Ureter (tissue), 1 donor: ENCODE results near the gene HDAC7. TPM values are rescaled to one million over a fixed set of nuclear protein-coding genes. Genes with fewer than 3 reads are reported as not detected.
"Not testable (repeated sequence)": the region's sequence is repeated elsewhere in the genome, so short reads cannot be mapped to it uniquely, and the experiment has no call there.

Source experiments
- DNase-seq: peaks from one replicate; pipeline ENCODE4 v3.0.0-alpha.2; 2020; ENCODE audit warnings: low spot score
- total RNA-seq: library from RNA; stranded (reverse); gene quantifications from one replicate; pipeline ENCODE4 v1.2.4, GENCODE V29; 2023
- donor health status: DM: yes; HTN: yes; CAD: no.

The HDAC7 gene
- total RNA-seq, 1 donor from 2014 or later: 144 TPM

DNA sequence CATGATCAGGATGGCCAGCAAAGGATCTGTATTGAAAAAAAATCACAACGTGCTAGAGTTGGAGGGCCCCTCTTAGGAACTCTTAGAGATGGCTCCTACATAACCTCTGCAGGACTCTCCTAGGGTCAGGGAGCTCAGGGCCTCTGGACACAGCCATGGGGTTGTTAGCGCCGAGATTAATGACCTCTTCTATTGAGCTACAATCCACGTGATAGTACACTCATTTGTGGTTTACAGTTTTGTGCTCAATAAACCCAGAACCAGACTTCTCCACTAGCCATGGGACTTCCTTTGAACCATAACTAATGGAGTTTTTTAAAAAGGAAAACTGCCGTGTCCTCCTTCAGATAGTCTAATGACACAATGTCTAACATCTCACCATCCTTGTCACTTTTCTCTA is 29.6 kb upstream of the HDAC7 start:
- no peak for DNase-seq

DNA sequence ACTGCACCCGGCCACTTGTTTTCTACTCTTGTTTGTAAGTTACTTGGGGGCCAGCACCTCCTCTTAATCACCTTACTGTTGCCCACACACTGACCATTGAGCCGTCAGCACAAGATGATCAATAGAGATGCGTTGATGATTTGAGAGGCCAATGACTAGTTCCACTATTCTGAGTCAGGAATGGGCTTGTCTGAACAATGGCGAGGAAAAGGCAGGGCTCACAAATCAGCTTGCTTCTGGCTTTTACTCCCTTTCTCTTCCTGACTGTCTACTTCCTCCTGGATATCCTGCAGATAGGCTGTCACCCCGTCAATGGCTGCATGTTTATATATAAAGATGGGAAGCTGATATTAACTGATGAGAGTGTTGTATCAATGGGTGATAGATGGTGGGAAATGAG is 29.1 kb upstream of the HDAC7 start:
- no peak for DNase-seq

DNA sequence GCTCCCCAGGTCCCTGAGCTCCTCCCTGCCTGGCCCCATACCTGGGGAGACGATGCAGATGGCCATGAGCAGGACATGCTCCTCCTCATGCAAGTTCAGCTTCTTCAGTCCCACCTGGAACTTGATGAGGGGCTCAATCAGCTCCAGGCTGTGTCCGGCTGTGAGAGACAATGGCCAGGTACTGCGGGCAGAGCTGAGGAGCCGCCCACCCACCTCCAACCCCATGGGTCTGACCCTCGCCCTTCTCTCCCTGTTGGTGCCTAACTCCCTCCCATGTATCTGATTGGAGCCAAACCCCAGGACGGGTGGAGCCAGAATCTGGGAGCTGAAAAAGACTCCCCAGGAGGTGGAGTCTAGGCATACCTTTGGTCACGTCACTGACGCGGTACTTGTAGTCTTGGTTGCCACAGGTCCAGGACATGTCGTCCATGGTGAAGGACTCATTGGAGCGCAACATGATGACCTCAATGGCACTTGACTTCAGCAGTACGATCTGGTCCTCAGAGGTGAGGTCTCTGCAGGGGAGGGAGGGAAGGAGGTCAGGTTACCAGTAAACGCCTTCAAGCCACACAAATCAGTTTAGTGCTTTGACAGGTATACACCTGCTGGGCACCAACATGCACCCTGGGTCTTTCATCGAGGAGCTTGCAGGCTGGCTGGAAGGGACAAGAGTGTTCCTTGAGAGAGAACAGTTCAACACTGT is 26.7 kb upstream of the HDAC7 start:
- DNase-seq: no peak

DNA sequence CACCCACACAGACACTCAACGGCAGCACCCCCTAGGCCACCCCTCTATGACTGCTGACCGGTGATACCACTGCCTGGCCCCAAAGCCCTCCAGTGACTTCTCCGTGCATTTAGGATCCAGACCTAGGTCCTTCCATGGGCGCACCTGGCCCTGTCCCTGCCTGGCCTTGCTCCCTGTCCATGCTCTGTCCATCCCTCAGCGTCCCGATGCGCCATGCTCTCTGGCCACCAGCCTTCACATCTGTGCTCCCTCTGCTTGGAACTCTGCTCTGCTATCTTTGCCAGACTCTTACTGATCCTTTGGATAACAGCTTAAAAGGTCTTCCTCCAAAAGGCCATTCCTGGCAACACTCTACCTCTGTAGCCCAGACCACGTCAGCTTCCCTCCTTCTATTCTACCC is 25.4 kb upstream of the HDAC7 start:
- no peak for DNase-seq

DNA sequence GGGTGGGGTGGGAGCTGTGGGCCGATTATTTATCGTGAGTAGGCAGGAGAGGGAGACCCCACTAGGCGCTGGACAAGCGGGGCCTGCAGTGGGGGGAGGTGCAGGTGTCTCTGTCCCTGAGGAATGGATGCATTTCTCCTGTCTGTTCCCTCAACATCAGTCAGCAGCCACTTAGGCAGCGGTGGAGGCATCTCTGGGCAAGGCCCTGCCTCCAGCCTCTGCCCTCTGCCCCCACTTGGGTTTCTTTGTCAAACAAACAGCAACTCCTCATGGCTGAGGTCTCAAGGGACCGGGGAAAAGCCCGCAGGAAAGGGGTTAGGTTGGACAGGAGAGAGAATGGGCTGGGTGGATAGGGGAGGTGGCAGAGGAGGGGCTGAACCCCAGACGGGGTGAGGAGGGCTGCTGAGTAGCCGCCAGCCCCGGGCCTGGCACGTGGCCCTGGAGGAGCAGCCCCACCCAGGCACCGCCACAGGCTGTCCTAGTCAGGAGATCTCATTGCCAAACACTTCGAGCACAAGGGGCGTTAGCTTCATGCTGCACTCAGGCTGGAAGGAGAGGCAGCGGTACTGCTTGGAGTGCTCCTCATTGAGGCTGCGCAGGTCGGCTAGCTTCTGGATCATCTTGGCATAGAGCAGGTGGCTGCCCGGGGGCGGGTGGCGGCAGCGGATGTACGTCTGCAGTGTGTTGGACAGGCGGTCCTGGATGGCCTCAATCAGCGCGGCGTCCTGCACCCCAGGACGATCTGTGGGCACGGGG is 24.7 kb upstream of the HDAC7 start:
- no peak for DNase-seq

DNA sequence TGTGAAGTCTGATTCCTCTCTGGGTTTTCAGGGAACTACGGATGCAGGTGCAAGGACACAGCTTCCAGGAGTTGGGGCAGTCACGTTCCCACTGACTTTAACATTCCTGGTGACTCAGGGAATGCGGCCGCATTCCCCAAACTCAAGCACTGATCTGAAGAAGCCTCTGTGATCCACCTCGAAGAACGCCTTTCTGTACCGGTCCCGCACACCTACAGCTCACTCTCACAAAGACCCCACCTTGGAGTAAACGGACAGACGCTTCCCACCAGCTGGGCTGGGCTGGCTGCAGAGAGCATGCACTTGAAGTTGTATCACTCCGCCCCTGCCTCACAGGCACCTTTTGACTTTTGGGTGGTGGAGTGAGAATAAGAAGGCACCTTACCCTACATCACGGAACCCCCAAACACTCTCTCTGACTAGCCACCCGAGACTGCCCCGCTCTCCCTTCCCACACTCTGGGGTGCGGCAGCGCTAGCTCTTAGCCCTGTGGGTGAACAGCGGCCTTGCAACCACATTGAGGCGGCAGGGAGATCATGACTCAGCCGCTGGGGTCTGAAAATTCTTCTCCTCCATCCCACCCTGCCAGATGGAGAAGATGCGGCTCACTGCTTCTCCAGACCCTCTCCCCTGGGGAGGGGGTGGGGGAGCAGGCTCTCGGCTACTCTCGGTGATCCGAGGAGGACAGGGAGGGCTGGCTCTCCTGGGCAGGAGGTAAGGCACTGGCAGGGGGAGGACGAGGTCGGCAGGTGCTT is 23.7 kb upstream of the HDAC7 start:
- no peak for DNase-seq

DNA sequence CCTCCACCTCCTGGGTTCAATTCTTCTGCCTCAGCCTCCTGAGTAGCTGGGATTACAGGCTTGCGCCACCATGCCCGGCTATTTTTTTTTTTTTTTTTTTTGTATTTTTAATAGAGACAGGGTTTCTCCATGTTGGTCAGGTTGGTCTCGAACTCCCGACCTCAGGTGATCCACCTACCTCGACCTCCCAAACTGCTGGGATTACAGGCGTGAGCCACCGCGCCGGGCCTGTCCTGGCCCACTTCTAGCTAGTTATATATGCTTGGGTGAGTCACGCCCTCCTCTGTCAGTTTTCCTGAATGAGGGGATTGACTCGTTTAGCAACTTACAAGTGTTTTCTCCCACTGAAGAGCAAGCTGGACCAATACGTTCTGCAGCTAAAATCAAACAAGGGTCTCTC is 22.8 kb upstream of the HDAC7 start:
- not testable (repeated sequence) for DNase-seq

DNA sequence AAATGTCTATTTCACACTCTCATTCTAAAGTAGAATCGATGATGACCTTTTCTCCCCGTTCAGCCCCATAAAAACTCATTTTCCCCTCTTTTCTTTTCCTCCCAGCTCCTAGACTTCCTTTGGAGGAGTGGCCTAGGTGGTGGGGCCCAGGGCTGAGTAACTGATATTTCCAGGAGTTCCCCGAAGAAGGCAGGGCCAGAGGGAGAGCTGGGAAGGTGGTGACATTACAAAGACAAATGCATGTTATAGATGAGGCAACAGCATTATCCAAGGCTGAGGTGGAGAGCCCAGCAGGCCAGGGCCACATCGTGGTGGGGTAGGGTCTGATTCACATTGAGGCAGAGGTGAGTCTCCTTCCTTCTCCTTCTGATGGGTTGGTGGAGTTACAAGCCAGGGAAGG is 22.2 kb upstream of the HDAC7 start:
- no peak for DNase-seq

DNA sequence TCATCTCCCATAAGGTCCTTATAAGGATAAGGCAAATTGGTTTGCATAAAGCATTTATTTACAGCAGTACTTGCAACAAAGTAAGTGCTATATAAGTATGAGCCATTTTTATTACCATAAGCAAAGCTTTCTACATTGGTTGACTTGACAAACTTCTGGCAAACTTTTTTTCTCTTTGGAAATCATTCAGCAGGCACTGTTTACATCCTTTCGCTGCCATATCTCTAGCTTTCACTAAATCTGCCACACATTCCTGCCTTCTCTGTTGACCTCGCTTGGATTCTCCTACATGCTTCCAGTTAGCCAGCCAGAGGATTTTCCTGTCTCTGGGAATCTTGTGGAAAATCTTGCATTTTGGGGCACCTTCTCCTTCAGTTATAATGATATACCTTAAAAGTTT is 21.8 kb upstream of the HDAC7 start:
- no peak for DNase-seq

DNA sequence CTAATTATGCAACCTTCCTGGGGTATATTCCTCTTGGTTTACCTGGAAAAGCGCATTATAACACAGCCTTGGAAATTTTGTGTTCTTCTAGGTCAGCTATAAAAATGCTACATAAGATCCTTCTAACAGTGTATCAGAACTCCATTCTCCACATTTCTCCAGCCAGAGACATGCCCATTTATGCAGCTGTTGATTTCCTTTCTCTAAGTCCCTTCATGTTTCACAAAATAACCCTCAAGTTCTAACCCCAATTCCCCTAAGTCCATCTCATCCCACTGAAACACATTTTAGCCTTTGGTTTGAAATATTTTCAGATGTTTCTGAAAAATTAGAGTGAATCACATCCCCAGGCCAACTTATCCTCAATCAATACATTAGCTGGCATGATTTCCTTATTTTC is 20.9 kb upstream of the HDAC7 start:
- DNase-seq: no peak

DNA sequence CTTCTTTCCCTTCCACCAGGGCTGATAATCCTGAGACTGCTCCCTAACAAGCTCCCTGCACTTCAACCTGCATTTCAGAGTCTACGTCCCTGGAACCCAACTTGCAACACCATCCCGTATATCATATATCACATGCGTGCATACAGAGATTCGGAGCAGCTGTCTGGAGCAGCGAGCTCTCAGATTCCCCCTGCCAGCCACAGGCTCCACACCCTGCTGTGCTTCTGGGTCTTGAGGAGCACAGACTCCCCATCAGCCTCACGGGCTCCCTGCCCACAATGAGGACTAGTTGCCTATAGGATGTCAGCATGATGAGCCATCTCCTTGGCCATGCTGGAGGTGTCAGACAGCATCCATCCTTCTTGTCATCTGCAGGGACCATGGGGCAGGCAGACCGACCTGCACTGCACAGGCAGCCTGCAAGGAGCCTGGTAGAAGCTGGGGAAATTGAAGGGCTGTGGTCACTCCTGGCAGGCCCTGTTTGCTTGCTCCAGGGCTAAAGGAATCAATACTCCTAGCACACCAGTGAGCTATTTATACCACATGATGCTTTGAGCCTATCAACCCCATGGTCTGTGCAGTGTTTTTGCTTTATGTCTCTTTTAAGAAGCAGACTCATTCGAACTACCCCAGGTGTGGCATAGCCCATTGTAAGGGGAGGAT is 19.6 kb upstream of the HDAC7 start:
- DNase-seq: no peak

DNA sequence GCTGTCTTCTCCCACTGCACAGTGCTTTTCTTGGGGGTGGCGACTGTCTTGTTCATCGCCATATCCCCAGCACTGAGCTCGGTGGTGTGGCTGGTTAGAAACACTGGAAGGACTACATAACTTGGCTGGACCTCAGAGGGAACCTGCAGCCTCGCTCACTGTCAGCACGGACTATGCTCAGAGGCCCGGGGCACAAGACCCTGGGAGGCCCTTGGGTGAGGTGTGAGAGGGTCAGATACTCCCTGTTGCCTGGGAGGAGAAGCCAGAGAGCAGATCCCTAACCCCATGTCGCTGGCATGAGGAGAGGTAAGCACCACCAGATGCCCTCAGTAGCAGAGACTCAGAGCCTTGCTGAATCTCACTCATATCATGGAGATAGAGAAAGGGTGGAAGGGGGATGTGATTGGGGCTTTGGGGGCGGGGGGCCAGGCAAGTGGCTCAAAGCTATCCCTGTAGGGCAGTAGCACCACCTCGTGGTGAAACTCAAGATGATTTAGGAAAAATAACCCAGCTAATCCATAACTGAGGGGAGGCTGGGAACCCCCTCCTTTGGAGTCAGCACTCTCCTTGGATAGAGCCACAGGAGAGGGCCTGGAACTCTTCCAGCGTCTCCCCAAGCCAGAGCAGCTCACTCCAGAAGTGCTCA is 18.7 kb upstream of the HDAC7 start:
- no peak for DNase-seq

DNA sequence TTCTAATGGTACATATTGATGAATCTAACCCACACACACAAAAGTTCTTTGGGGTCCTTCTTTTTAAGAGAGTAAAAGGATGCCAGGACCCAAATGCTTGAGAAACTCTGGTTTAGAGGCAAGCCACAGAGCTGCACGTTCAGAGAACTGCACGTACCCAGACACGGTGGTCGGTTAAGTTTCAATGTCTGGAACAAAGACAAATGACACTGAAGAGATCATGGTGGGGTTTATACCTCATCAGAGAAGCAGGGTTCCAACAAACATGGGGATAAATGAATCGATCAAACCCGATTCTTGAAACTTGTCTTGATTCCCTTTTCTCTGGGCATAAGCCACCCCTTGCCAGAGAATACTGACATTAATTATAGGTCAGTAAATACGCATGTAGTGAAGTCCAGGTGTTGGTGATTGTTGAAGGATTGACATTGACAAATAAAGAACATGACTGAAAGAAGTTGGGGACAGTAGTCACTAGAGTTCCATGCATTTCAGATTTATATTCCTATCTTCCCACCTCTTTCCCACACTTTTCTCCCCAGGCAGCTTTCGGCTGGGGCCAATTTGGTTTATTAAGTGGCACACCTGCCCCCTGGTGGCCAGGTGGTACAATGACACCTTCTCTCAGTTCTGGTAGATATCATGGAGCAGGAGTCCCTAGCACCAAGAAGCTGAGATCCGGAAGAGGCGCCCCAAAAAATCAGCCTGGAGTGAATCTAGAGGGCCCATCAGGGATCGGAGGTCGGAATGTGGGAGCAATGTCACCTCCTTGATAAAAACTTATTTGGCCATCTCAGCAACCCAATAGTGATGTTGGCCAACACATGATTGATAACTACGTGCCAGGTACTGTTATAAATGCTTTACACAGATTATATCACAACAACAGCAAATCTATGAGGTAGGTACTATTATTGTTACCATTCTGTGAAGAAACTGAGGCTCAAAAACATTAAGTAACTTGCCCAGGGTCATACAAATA is 17.8 kb upstream of the HDAC7 start:
- peak; percentile 71 for DNase-seq

DNA sequence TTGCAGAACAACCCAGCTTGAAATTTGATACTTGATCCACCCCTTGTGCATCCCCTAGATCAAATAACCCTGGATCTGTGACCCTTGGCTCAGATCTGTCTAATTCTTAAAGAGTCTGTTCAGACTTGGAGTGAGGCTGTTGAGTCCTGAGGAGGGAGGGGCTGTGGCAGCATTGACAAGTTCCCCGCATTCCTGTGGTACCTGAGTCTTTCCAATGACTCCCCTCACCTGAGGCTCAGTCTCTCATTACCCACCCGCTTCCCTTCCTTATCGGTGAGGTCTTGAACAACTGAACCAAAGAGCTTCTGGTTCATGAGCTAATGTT is 16.1 kb upstream of the HDAC7 start:
- no peak for DNase-seq

DNA sequence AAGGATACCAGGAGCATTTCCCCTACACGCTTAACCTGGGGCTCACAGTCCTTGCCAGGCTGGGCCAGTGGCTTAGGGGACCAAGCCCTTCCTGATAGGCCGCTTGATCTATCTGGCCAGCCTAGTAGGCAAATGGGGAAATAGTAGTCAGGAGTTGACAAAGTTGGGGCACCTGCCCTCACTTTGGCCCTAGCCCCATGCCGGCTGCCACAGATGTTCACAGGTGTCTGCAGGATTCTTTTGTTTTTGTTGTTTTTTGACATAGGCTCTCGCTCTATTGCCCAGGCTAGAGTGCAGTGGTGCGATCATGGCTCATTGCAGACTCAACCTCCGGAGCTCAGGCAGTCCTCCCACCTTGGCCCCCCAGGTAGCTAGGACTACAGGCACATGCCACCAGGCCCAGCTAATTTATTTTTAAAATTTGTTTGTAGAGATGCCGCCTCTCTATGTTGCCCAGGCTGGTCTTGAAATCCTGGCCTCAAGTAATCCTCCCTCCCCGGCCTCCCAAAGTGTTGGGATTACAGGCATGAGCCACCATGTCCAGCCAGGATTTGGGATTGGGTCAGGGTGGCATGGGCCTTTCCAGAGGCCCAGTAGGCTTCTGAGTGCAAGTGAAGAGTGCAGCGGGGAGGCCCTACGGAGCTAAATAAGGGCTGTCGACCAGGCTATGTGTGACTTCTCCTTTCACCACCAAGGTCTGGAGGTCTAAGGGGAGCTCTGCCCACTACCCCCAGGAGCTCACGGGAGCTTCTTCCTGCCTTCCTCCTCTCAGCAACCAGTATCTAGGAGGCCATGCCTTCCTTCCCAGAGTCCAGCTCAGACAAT is 15.5 kb upstream of the HDAC7 start:
- DNase-seq: no peak

DNA sequence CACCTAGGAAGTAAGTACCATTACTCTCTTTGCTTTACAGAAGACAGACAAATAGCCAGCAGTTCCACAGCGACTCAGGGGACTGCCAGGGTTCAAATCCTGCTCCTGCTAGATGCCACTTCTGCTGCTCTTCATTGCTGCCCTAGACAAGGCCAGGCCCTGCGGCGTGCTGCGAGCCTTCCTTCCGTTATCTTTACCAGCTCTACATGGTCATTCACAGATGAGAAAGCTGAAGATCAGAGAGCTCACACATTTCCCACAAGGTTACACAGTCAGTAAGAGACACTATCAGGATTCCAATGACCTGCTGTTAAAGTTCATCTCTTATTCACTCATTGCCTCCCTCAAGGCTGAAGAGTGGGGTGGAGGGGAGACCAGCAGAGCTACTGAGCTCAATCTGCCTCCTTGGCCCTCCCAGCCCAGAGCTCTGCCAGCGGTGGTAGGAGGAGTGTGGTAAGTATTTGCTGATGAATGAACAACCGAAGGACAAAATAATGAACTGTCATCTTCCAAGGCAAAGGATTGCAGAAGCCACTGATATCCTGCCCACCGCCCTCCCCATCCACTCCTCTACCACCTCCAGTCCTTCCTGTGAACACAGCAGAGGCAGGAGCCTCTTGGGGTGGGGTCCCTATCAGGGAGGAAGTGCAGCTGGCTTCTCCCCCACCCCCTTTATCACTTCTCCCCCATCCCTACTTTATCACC is 14.6 kb upstream of the HDAC7 start:
- DNase-seq: no peak

DNA sequence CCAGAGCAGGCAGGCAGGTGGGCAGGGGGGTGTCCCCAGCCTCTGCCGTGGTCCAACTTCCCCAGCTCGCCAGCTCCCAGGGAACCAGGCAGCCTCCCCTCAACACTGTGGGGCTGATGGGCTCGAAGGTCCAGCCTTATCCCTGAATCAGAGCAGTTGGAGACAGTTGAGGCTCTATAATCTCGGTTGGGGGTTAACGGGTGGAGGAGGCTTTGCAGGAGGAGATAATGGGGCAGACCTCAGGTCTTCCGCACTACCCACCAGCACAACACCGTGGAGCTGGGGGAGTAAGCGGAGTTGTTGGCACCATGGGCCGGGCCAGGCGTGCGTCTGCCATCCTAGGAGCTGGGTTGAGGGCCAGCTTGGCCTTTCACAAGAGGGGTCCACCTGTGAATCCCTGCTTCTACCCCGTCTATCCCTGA is 13.9 kb upstream of the HDAC7 start:
- no peak for DNase-seq

DNA sequence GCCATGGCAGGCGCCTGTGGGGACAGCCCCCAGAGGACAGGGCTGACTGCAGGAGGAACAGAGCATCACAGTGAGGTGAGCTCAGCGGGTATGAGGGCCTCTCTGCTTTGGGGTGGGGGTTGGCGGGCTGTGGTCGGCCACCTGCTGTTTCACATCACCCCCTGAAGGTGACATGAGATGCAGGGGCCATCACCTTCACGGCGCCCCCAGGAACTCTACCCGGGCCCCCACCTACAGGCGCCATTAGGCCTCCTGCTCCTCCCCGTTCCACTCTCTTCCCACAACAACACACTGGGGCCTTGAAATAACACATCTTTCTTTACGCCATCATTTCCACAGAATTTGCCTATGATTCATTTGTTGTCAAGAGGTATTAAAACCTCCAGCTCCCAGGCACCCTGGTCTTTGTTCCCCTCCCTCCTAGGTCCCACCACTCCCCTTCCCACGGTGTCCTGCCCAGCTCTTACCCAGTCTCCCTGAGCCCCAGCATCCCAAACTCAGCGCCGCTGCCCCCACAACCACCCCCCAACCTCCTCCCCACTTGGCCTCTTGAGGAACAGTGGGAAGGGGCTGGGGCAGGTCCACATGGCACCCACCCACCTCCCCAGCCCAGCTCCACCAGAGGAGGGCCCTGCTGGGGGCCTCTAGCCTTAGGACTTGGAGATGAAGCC is 12.7 kb upstream of the HDAC7 start:
- DNase-seq: no peak

DNA sequence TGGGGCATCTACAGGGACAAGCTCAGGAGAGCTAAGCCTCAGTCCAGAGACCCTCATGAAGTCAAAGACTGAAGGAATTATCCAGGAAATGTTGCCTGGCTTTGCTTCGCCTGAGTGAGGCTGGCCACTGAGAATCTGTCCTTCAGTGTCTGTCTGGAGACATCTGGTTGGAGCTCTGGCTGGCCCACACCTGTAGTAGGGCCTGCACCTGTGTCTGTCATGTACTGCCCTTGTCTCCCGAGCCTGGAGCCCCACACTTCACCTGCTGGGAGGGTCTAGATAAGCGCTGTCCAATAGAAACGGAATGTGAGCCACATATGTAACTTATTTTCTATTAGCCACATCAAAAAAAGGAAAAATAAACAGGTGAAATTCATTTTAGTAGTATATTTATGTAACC is 9.9 kb upstream of the HDAC7 start:
- no peak for DNase-seq
